ENCODE measurements around the gene HCN3. TPM values are rescaled to one million over a fixed set of nuclear protein-coding genes. Genes with fewer than 3 reads are reported as not detected.
A peak's percentile ranks its signal among the peaks of the same experiment; 100 is the strongest.

HCN3 gene
- total RNA-seq, 2 experiments from 2014 or later = 1.9 to 2.4 TPM

DNA sequence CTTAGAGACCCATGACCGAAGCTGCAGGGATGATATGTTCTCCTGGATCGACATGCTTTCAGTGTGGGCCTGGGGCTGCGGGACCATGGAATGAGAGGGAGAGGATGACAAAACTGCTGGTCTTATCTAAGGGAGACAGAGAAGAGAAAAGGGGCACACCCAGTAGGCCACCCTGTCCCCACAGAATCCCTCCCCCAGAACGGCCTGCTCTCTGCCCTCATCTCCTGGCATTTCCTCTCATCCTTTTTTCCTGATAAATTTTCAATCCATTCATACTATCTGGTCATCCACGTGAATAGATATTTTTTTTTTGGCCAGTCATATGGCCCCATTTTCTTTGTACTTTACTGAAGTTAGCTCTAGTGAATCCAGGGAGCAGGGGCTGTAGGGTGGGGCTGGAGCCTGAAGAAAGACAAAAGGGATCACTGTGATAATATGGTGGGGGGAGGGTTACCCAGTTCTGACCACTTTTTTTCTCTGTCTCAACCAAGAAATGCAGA, 24.1 kb downstream of the HCN3 start, which contains the start of gene PKLR:
Gene PKLR, minus strand, starts transcription at position 97 of the 500 bp plus-strand sequence. Its CDS starts 43 bp downstream, at position 54.
- H3K27me3 Mint-ChIP-seq = peaks cover 12% of the 10 kb centered on the region
- intact Hi-C loops (cut with micrococcal nuclease) = no loop called here
- H3K4me1 Mint-ChIP-seq (ENCODE audit: low read depth) = no peaks in the 10 kb centered on the region
- H3K27ac Mint-ChIP-seq = no peak within 1 kb of the TSS
- ChIA-PET CTCF (no interaction called here), POLR2A (no interaction called here)
- H3K9me3 Mint-ChIP-seq = no peaks in the 10 kb centered on the region
- H3K4me3 Mint-ChIP-seq = no peak within 1 kb of the TSS
- DNase-seq = no peak
- no peaks in the 10 kb centered on the region for H3K36me3 Mint-ChIP-seq

DNA sequence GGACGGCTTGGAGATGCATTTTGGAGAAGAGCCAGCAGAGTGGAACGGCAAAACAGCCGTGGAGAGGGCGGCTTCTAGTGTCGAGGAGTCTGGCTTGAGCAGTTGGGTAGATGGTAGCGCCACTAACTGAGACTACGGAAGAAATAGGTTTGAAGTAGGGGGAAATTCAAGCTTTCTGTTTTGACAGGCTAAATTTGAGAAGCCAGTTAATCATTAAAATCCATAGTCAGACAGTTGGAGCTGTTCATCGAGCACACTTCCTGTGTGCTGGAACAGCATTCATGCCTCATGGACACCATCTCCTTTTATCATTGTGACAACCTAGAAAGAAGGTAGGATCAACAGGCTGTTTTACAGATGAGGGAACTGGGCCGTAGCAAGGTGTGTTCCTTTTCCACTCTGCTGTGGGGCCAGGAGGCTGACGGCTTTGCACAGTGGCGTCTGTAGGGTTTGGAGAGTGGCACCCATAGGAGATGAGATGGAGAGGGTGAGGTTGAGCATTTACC, 27.3 kb downstream of the HCN3 start:
- no peak for DNase-seq
- intact Hi-C loops (cut with micrococcal nuclease) = no loop called here
- Mint-ChIP-seq H3K4me1 (ENCODE audit: low read depth) (peaks cover 2% of the 10 kb centered on the region), H3K27ac (no peak overlapping the region), H3K36me3 (peaks cover 5% of the 10 kb centered on the region), H3K9me3 (no peaks in the 10 kb centered on the region), H3K4me3 (no peak overlapping the region), H3K27me3 (no peaks in the 10 kb centered on the region)
- ChIA-PET POLR2A (no interaction called here), CTCF (interaction anchor here (1.5 kb wide), 1 partner anchor 98 kb away, joined by 3 read pairs; no protein-coding TSS in a partner anchor)

DNA sequence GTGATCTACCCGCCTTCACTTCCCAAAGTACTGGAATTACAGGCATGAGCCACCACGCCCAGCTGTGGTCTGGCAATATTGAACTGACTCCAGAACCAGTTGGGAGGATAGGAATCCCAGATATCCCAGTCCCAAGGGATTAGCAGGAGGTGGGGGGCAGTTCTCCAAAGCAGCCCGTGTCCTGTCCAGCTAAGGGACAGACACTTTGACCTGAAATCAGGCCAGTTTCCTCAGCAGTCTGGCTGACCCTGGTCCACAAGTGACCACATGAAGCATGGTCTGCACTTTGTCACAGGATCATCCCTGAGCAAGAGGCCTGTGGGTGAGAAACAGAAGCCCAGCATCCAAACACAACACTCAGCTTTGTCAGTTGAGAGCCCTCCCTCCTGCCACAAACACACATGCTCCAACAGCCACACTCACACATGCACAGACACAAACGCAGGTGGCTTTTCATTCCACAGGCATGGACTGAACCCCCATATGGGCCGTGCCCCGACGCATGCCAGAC, 28.7 kb downstream of the HCN3 start:
- DNase-seq = no peak
- Mint-ChIP-seq H3K4me1 (ENCODE audit: low read depth) (peaks cover 11% of the 10 kb centered on the region), H3K36me3 (peaks cover 16% of the 10 kb centered on the region), H3K27me3 (no peaks in the 10 kb centered on the region), H3K4me3 (no peak overlapping the region), H3K9me3 (no peaks in the 10 kb centered on the region), H3K27ac (peak overlapping the region; percentile 0)
- CTCF ChIA-PET = interaction anchor here (1.1 to 3.0 kb wide), 3 partner anchors 28 to 99 kb away, joined by 3 to 36 read pairs (median 5); no protein-coding TSS in a partner anchor
- POLR2A ChIA-PET = no interaction called here
- intact Hi-C loops (cut with micrococcal nuclease) = no loop called here

DNA sequence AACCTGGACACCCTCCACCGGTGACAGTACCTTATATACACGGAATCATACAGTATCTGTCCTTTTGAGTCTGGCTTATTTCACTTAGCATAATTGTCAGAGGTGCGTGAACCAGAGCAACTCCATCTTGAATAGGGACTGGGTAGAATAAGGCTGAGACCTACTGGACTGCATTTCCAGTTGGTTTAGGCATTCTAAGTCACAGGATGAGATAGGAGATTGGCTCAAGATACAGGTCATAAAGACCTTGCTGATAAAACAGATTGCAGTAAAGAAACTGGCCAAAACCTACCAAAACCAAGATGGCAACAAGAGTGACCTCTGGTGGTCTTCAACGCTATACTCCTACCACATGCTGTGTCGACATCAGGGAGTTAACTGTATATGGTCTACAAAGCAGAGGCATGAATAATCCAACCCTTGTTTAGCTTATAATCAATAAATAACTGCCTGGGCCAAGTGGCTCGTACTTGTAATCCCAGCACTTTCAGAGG, 30.0 kb downstream of the HCN3 start:
- peak overlapping the region; percentile 39 for H3K4me3 Mint-ChIP-seq
- intact Hi-C loops (cut with micrococcal nuclease) = no loop called here
- peaks cover 26% of the 10 kb centered on the region for H3K36me3 Mint-ChIP-seq
- H3K4me1 Mint-ChIP-seq (ENCODE audit: low read depth) = peaks cover 21% of the 10 kb centered on the region
- H3K27me3 Mint-ChIP-seq = no peaks in the 10 kb centered on the region
- POLR2A ChIA-PET = interaction anchor here (0.8 to 1.7 kb wide), 5 partner anchors 11 to 61 kb away, joined by 3 to 7 read pairs (median 6); partner anchors contain the start of gene CLK2
- peak overlapping the region; percentile 99 for H3K27ac Mint-ChIP-seq
- H3K9me3 Mint-ChIP-seq = no peaks in the 10 kb centered on the region
- CTCF ChIA-PET = interaction anchor here (0.8 to 3.0 kb wide), 8 partner anchors 28 to 83 kb away, joined by 3 to 36 read pairs (median 4); partner anchors contain the start of gene CLK2
- no peak for DNase-seq

DNA sequence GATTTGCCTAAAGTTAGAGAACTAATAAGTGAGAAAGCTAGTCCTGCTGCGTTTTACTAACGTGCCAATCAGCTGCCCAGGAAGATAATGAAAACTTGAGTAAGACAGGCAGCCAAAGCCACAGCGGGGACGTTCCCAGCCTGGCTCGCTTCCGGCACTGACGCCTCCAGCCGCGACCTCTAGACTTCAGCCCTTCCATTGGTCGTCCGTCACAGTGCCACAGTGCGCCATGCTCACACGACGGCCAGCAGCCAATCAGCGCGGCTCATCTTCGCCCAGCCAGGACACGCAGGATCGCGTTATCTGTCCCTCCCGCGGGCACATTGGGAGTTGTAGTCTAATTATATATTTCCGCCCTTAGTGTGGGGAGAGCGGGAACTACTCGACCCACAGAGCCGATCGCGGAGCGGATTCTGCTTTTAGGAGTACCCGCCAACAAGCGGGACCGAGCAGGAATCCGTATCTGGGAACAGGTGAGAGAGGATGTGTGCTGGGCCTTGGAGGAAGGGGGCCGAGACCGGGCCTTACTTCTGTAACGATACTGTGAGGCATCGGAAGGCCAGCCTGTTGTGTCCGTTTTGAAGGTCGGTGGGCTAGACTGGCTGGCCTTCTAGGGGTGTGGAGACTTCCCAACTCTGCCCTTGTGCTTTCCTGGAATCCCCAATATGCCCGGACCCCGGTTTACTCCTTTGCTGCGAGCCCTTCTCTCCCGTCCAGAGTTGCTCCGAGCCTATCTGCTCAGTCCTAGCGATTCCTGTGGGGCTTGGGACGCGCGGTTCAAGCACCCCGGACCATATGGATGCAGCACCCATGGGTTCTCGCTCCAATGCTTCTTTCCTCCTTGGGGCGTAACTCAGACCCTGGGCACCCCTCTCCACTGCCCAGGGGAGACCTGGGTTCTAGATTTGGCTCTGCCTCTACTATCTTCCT, 31.5 kb downstream of the HCN3 start, which contains the start of gene FDPS:
Gene FDPS, plus strand, starts transcription at position 374 of the 930 bp plus-strand sequence. CDS start 924 bp downstream, outside the sequence.
- intact Hi-C loops (cut with micrococcal nuclease) = loop anchor here (1.0 kb wide), 4 partner anchors 15 to 64 kb away; partner anchors contain the start of gene HCN3
- H3K36me3 Mint-ChIP-seq = peaks cover 37% of the 10 kb centered on the region
- POLR2A ChIA-PET = interaction anchor here (0.8 to 1.7 kb wide), 8 partner anchors 9 to 63 kb away, joined by 3 to 7 read pairs (median 5); partner anchors contain the start of genes CLK2, RUSC1 and SCAMP3
- DNase-seq = peak; percentile 99
- CTCF ChIA-PET = interaction anchor here (0.7 to 3.0 kb wide), 9 partner anchors 15 to 84 kb away, joined by 3 to 36 read pairs (median 5); partner anchors contain the start of genes CLK2 and HCN3
- H3K27me3 Mint-ChIP-seq = no peaks in the 10 kb centered on the region
- H3K27ac Mint-ChIP-seq = peak within 1 kb of the TSS; percentile 99
- H3K4me3 Mint-ChIP-seq = peak within 1 kb of the TSS; percentile 97
- no peaks in the 10 kb centered on the region for H3K9me3 Mint-ChIP-seq
- H3K4me1 Mint-ChIP-seq (ENCODE audit: low read depth) = peaks cover 29% of the 10 kb centered on the region

DNA sequence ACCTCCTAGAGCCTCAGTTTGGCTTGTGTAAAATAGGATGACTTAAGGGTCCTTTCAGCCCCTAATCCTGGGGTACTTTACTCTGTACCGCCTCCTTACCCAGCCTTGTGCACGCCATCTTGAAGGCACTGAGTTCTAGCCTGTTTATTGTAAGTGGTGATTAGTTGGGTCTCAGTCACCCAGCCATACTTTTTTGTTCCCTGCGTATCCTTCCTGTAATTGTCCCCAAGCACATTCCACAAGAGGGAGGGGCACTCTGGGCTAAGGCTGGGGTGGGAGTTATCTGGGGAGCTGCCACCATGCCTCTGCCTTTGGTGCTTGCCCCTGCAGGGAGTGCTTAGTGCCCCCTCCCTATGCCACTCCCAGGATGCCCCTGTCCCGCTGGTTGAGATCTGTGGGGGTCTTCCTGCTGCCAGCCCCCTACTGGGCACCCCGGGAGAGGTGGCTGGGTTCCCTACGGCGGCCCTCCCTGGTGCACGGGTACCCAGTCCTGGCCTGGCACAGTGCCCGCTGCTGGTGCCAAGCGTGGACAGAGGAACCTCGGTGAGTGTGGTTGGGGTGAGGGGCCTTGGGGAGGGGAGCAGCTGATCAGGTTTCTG, 32.3 kb downstream of the HCN3 start:
- H3K4me3 Mint-ChIP-seq = peak overlapping the region; percentile 97
- intact Hi-C loops (cut with micrococcal nuclease) = no loop called here
- CTCF ChIA-PET = no interaction called here
- H3K4me1 Mint-ChIP-seq (ENCODE audit: low read depth) = peaks cover 29% of the 10 kb centered on the region
- POLR2A ChIA-PET = no interaction called here
- peaks cover 37% of the 10 kb centered on the region for H3K36me3 Mint-ChIP-seq
- peak overlapping the region; percentile 99 for H3K27ac Mint-ChIP-seq
- no peak for DNase-seq
- no peaks in the 10 kb centered on the region for H3K27me3 Mint-ChIP-seq
- H3K9me3 Mint-ChIP-seq = no peaks in the 10 kb centered on the region

DNA sequence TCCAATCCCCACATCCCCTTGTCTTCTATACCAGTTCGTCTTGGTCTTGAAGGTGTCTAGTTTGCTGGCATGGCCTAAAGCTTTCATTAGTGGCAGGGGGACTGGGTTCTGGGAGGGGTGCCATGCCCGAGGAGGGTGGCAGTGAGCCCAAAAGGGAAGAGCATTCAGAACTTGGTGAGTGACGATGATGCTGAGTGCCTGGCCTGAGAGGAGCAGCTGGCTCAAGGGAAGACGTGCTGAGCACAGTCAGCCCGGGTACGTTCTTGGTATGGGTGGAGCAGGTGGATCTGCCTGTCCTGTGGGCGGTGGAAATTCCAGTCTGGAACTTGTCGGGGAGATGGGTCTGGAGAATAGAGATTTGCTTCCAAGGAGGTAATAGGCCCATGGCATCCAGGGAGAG, 36.0 kb downstream of the HCN3 start:
- Mint-ChIP-seq H3K27ac (no peak overlapping the region), H3K4me1 (ENCODE audit: low read depth) (peaks cover 27% of the 10 kb centered on the region), H3K36me3 (peaks cover 53% of the 10 kb centered on the region), H3K9me3 (no peaks in the 10 kb centered on the region), H3K27me3 (no peaks in the 10 kb centered on the region), H3K4me3 (no peak overlapping the region)
- POLR2A ChIA-PET = interaction anchor here (0.9 kb wide), 1 partner anchor 15 kb away, joined by 5 read pairs; no protein-coding TSS in a partner anchor
- CTCF ChIA-PET = interaction anchor here (1.1 kb wide), 1 partner anchor 62 kb away, joined by 9 read pairs; no protein-coding TSS in a partner anchor
- intact Hi-C loops (cut with micrococcal nuclease) = no loop called here
- no peak for DNase-seq

DNA sequence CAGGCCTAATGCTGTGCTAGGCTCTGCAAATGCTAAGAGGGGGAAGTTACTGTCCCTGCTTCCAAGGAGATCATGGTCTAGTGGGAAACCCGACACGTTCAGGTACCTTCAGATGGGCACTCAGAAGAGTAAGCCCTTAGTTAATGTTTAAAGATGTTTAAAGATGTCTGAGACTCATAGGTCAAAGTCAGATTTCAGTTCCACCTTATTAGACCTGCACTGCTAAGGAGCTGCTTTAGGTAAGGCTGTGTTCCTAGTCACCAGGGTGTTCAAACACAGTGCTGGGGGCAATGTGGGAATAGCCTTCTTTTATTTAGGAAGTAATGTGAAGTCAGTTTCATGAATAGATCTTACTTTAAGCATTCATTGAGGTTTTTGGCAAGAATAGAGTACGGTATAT, 39.7 kb downstream of the HCN3 start:
- Mint-ChIP-seq H3K27me3 (no peaks in the 10 kb centered on the region), H3K36me3 (peaks cover 53% of the 10 kb centered on the region), H3K4me3 (no peak overlapping the region), H3K9me3 (no peaks in the 10 kb centered on the region), H3K4me1 (ENCODE audit: low read depth) (peaks cover 31% of the 10 kb centered on the region), H3K27ac (no peak overlapping the region)
- no peak for DNase-seq
- ChIA-PET CTCF (interaction anchor here (2.7 kb wide), 1 partner anchor 67 kb away, joined by 10 read pairs; no protein-coding TSS in a partner anchor), POLR2A (interaction anchor here (0.6 kb wide), 1 partner anchor 173 kb away, joined by 3 read pairs; no protein-coding TSS in a partner anchor)
- intact Hi-C loops (cut with micrococcal nuclease) = no loop called here

DNA sequence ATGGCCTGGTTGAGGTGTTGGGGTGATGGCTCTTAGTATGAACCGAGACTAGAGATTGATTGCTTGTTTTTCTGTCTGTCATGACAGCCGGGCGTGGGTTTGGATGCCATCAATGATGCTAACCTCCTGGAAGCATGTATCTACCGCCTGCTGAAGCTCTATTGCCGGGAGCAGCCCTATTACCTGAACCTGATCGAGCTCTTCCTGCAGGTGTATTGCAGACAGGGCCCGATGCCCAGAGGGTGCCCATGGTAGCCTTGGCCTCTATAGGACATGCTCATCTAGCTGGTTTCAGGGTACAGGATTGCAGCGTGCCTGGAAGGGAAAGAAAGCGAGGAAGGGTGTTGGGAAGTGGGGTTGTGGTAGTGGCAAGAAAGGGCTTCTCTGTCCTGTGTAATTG, 40.8 kb downstream of the HCN3 start:
- Mint-ChIP-seq H3K9me3 (no peaks in the 10 kb centered on the region), H3K4me1 (ENCODE audit: low read depth) (peaks cover 33% of the 10 kb centered on the region), H3K27me3 (no peaks in the 10 kb centered on the region), H3K4me3 (no peak overlapping the region), H3K36me3 (peaks cover 44% of the 10 kb centered on the region), H3K27ac (peak overlapping the region; percentile 8)
- ChIA-PET POLR2A (interaction anchor here (0.7 kb wide), 1 partner anchor 10 kb away, joined by 4 read pairs; the partner anchor contains the start of gene FDPS), CTCF (interaction anchor here (1.0 to 1.3 kb wide), 2 partner anchors 10 to 67 kb away, joined by 4 to 7 read pairs; no protein-coding TSS in a partner anchor)
- DNase-seq = no peak
- intact Hi-C loops (cut with micrococcal nuclease) = no loop called here

DNA sequence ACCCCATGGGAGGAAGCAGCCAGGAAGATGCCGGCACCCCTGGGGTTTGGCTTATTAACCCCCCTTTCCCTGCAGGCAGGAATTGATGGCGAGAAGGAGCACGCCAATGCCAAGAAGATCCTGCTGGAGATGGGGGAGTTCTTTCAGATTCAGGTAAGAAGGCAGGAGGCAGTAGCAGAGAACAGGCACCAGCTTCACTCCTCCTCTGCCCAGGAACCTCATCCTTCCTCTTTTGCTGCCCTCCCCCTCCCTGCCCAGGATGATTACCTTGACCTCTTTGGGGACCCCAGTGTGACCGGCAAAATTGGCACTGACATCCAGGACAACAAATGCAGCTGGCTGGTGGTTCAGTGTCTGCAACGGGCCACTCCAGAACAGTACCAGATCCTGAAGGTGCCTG, 42.3 kb downstream of the HCN3 start:
- ChIA-PET POLR2A (interaction anchor here (0.6 to 1.5 kb wide), 2 partner anchors 43 to 204 kb away, joined by 3 read pairs; no protein-coding TSS in a partner anchor), CTCF (interaction anchor here (1.3 to 6.3 kb wide), 2 partner anchors 68 to 69 kb away, joined by 7 to 188 read pairs; partner anchors contain the start of gene ENTREP3)
- H3K27ac Mint-ChIP-seq = no peak overlapping the region
- no peak for DNase-seq
- H3K9me3 Mint-ChIP-seq = no peaks in the 10 kb centered on the region
- H3K27me3 Mint-ChIP-seq = no peaks in the 10 kb centered on the region
- H3K4me3 Mint-ChIP-seq = no peak overlapping the region
- H3K4me1 Mint-ChIP-seq (ENCODE audit: low read depth) = peaks cover 27% of the 10 kb centered on the region
- H3K36me3 Mint-ChIP-seq = peaks cover 38% of the 10 kb centered on the region
- intact Hi-C loops (cut with micrococcal nuclease) = no loop called here

DNA sequence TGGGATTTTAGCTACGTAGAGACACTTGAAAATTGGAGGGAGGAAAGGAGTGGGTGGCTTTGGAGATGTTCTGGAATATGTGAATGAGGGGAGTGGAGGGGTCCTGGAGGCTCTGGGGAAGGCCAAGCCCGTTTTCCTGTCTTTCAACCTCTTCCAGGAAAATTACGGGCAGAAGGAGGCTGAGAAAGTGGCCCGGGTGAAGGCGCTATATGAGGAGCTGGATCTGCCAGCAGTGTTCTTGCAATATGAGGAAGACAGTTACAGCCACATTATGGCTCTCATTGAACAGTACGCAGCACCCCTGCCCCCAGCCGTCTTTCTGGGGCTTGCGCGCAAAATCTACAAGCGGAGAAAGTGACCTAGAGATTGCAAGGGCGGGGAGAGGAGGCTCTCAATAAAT, 43.0 kb downstream of the HCN3 start:
- H3K4me3 Mint-ChIP-seq = peak overlapping the region; percentile 56
- H3K4me1 Mint-ChIP-seq (ENCODE audit: low read depth) = peaks cover 27% of the 10 kb centered on the region
- H3K27ac Mint-ChIP-seq = peak overlapping the region; percentile 11
- ChIA-PET CTCF (interaction anchor here (0.6 to 6.3 kb wide), 2 partner anchors 68 to 113 kb away, joined by 3 to 188 read pairs; partner anchors contain the start of gene ENTREP3), POLR2A (interaction anchor here (1.0 to 1.5 kb wide), 2 partner anchors 12 to 44 kb away, joined by 3 read pairs; partner anchors contain the start of gene FDPS)
- no peak for DNase-seq
- H3K27me3 Mint-ChIP-seq = no peaks in the 10 kb centered on the region
- peaks cover 33% of the 10 kb centered on the region for H3K36me3 Mint-ChIP-seq
- intact Hi-C loops (cut with micrococcal nuclease) = loop anchor here (5.0 to 10.0 kb wide), 2 partner anchors 128 to 275 kb away; no protein-coding TSS in a partner anchor
- no peaks in the 10 kb centered on the region for H3K9me3 Mint-ChIP-seq
